Ovary (tissue), 3 donors: ENCODE data around the gene DNAH9.
"Not testable (repeated sequence)": the region's sequence is repeated elsewhere in the genome, so short reads cannot be mapped to it uniquely, and the experiment has no call there.

Experiments
- EP300 ChIP-seq: sonication (generic); formaldehyde crosslinking; IDR thresholded peaks from one replicate; pipeline ENCODE4 v1.6.1; 2017; ENCODE audit warnings: antibody characterized with exemption
- POLR2A ChIP-seq: fragments of 450-650 bp; IDR thresholded peaks from one replicate; pipeline ENCODE4 v1.6.1; 2017; ENCODE audit warnings: antibody characterized with exemption, mild to moderate bottlenecking, moderate library complexity
- TF ChIP-seq, protein P1 (sequence below), 3 donors: fragments of 450-650 bp in 2 of 3; fragments of 200-600 bp in 1 of 3; IDR thresholded peaks; one replicate each; pipeline versions ENCODE4 v1.5.1 to v1.8.0; 2016 to 2022; ENCODE audit warnings: antibody characterized with exemption in 3 of 3, mild to moderate bottlenecking in 1 of 3
- donor health status: DM: no; HTN: no; CAD: no.

DNA sequence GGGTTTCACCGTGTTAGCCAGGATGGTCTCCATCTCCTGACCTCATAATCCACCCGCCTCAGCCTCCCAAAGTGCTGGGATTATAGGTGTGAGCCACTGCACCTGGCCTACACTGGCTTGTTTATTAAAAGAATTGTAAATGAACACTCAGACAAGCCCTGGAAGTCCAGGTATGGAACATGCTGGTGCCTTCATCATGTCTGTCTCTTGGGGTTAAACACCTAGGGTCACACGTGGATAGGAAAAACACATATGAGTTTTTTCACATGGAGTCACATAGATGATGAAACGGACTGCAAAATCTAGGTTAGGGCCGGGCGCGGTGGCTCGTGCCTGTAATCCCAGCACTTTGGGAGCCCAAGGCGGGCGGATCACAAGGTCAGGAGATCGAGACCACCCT is 344.8 kb downstream of the DNAH9 start:
- TF ChIP-seq POLR2A, EP300: not testable (repeated sequence)
- TF ChIP-seq, protein P1, sequence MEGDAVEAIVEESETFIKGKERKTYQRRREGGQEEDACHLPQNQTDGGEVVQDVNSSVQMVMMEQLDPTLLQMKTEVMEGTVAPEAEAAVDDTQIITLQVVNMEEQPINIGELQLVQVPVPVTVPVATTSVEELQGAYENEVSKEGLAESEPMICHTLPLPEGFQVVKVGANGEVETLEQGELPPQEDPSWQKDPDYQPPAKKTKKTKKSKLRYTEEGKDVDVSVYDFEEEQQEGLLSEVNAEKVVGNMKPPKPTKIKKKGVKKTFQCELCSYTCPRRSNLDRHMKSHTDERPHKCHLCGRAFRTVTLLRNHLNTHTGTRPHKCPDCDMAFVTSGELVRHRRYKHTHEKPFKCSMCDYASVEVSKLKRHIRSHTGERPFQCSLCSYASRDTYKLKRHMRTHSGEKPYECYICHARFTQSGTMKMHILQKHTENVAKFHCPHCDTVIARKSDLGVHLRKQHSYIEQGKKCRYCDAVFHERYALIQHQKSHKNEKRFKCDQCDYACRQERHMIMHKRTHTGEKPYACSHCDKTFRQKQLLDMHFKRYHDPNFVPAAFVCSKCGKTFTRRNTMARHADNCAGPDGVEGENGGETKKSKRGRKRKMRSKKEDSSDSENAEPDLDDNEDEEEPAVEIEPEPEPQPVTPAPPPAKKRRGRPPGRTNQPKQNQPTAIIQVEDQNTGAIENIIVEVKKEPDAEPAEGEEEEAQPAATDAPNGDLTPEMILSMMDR (IDR thresholded peaks at IDR 0.05), result not testable (repeated sequence)
